Left colon (tissue), 2 donors: ENCODE data around the gene RABGAP1L. TPM values are rescaled to one million over a fixed set of nuclear protein-coding genes. Genes with fewer than 3 reads are reported as not detected.
"Not testable (repeated sequence)": the region's sequence is repeated elsewhere in the genome, so short reads cannot be mapped to it uniquely, and the experiment has no call there.

Experiments
- ATAC-seq: fragments of 200-7000 bp; cut with Tn5 transposase; one replicate; pipeline ENCODE4 v1.9.1; 2020; ENCODE audit warnings: mild to moderate bottlenecking, moderate library complexity
- DNase-seq, 2 donors: peaks; one replicate each; pipeline ENCODE4 v3.0.0-alpha.2; 2020
- intact Hi-C, 2 donors: fragments of 100-400 bp; cut with DNase I in 1 of 2; cut with micrococcal nuclease in 1 of 2; formaldehyde crosslinking; loops; one replicate each; pipeline versions ENCODE4 v1.11.2 to v1.14.0; 2022; cut with DNase I, micrococcal nuclease
- total RNA-seq, 2 donors: library from RNA; stranded (reverse); fragmentation: NEBNext Ultra II Directional; extraction: Animal tissue kit (Norgen Biotek cat#: 25700); gene quantifications; one replicate each; pipeline ENCODE4 v1.2.1, GENCODE V29; 2021
- donor health status: DM: no; HTN: no; CAD: no.
- donor health status: DM: yes; HTN: yes; CAD: no.

The RABGAP1L gene
- total RNA-seq, 2 donors from 2014 or later = 67.8 to 70.4 TPM

DNA sequence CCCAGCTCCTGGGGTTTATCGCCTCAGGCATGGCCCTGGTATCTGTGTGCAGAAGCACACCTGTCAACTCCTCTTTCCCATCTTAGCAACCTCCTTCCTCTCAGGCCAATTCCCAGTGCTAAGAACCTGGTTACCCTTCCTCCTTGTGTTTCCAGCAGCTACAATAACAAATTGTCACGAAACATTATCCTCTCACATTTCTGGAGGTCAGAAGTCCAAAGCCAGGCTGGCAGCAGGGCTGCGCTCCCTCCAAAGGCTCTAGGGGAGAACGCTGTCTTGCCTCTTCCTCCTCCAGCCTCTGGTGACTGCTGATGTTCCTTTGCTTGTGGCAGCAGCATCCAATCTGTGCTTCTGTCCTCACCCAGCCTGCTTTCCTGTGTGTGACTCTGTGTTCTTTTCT lies 874.6 kb downstream of the RABGAP1L start:
- DNase-seq (no peak), ATAC-seq (no peak)
- intact Hi-C loops = loop anchor here in 1 of 2 donors (5.0 to 10.0 kb wide), 2 partner anchors 93 to 281 kb away; no protein-coding TSS in a partner anchor

DNA sequence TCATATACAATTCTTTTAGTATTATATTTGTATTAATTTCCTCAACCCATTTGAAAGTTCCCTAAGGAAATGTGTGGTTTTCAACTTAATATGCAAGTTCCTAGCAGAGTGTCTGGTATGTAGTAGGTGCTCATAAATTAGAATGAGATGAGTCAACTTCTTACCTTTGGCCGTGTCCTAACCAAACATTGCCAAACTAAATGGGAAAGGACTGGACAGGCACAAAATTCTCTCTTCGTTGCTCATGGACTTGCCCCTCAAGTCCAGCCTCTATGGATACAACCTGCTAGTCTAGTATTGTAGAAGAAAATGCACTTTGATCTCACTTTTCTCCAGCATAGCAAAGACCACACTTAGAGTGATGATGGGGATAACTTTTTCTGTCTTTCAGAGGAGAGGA lies 875.5 kb downstream of the RABGAP1L start:
- intact Hi-C loops = loop anchor here in 1 of 2 donors (5.0 to 10.0 kb wide), 2 partner anchors 93 to 280 kb away; no protein-coding TSS in a partner anchor
- ATAC-seq = no peak
- no peak for DNase-seq

DNA sequence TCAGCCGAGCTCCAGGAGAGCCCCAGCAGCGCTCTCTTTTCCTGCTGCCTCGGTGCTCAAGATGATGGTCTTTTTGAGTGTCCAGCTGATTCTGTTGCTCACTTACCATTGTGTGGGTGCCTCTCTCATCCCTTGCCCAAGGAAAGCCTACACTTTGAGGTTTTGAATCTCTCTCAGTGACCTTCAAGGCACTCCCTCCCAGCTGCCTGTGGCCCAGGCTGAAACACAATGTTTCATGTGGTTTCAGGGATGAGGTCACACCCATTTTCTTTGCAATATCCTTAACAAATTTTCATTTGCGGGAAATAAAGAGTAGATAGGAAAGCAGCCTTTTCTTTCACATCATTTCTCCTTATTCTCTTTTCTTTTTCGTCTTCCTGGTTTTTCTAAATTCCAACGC lies 876.5 kb downstream of the RABGAP1L start:
- intact Hi-C loops = loop anchor here in 1 of 2 donors (10.0 kb wide), 1 partner anchor 279 kb away; no protein-coding TSS in a partner anchor
- no peak for ATAC-seq
- DNase-seq = no peak

DNA sequence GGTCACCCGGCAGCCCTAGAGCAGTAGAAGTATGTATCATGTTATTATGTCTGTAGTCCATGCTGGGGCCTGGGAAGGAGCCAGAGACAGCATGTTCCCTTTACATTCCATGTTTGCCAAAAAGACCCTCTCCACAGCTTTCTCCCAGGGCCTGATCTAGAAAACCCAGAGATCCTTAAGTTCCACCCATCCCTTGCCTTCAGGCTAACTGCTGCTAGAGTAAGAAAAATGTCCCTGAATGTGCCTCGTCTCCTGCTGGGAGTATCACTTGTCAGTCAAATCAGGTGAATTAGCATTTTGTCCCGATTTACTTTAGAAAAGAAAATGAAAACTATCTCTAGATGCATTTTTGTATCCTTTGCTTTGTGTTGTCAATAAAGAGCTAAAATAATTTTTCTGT lies 877.2 kb downstream of the RABGAP1L start:
- ATAC-seq (no peak), DNase-seq (no peak)
- intact Hi-C loops = loop anchor here in 1 of 2 donors (10.0 kb wide), 1 partner anchor 278 kb away; no protein-coding TSS in a partner anchor

DNA sequence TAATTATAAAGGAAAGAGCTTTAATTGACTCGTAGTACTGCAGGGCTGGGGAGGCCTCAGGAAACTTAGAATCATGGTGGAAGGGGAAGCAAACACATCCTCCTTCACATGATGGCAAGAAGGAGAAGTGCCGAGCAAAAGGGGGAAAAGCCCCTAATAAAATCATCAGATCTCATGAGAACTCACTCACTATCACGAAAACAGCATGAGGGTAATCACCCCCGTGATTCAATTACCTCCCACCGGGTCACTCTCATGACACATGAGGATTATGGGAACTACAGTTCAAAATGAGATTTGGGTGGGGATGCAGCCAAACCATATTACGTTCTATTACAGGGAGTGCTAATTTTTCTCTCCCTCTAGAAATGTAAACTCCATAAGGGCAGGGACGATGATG lies 878.1 kb downstream of the RABGAP1L start:
- no peak for ATAC-seq
- no peak for DNase-seq
- intact Hi-C loops = loop anchor here in 1 of 2 donors (10.0 kb wide), 1 partner anchor 277 kb away; no protein-coding TSS in a partner anchor

DNA sequence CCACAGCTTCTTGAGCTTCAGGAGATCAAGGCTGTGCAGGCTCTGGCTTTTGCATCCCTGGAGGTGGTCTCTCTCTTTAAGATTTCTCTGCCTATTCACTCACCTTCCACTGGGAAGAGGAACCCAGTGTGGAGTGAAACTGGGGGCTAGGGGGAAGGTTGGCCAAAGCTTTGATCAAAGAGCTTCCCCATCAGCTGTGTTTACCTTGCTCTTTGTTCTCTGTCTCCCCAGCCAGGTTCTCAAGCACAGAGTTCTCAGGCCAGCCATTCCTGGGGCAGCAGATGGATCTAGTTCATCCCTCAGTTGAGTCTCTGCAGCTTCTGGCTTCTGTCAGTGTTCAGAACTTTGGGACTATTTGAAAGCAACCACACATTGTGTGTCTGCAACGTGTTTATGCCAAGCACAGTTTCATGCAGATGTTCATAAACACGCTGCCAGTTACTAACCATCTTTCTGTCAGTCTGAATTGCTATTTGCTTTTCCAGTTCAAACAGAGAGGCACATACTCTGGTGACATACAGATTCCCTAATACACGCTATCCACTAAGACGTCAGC lies 881.1 kb downstream of the RABGAP1L start:
- intact Hi-C loops = no loop called here
- DNase-seq (no peak), ATAC-seq (no peak)

DNA sequence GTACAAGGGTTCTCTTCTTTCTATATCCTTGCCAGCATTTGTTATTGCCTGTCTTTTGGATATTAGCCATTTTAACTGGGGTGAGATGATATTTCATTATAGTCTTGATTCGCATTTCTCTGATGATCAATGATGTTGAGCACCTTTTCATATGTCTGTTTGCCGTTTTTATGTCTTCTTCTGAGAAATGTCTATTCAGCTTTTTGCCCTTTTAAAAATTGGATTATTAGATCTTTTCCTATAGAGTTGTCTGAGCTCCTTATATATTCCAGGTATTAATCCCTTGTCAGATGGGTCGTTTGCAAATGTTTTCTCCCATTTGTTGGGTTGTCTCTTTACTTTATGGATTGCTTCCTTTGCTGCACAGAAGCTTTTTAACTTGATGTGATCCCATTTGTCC lies 883.3 kb downstream of the RABGAP1L start:
- ATAC-seq (no peak), DNase-seq (no peak)
- intact Hi-C loops = no loop called here

DNA sequence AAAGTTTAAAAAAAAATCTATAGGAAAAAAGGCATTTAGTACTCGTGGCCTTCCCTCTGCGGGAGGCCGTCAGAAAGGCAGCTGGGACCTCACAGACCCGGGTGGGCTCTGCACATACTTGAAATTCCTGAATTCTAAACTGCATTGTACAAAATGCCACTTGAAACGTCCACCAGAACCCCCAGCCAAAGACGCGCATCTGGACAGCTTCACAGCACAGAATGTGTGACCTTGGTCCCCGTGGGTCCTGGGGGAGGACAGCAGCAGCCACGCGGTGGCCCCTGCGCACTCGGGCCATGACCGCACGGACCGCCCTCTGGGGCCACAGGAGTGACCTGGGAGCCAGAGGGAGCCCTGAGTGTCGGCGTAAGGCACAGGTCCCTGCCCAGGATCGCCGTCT lies 884.5 kb downstream of the RABGAP1L start:
- intact Hi-C loops = no loop called here
- ATAC-seq (no peak), DNase-seq (no peak)

DNA sequence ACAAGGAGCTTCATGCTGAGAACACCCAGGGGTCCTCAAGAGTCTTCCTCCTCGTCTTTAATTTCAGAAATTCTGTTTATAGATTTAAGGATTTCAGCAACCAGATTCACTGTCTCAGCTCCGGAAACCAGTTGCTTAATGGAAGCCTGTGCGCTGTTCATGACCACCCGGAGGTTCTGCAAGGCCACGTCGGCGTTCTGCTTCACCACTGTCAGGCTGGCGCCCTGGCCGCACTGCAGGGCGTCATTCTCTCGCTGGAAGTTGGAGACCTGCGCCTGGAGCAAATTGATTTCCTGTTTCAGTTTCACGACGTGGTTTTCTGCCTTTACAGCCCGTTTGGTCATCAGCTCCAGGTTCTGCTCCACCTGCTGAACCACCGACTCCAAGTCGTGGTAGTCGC lies 885.3 kb downstream of the RABGAP1L start:
- ATAC-seq, DNase-seq, intact Hi-C loops: not testable (repeated sequence)

Other genes with a start within 250 kb of the RABGAP1L start
- under 1 TPM in 1 of 2 donors, not detected in 1; 0.49 TPM for gene SERPINC1, start 242.2 kb upstream of the RABGAP1L start, total RNA-seq
- gene RC3H1, start 137.2 kb upstream of the RABGAP1L start, total RNA-seq = 10 to 100 TPM; 34.9 to 37.8 TPM